Hepatic stellate cell (primary cell): Measurements from ENCODE around the gene PTGR1.
A peak's percentile ranks its signal among the peaks of the same experiment; 100 is the strongest.
"Not testable (repeated sequence)": the region's sequence is repeated elsewhere in the genome, so short reads cannot be mapped to it uniquely, and the experiment has no call there.

Experiments used
- DNase-seq: peaks from one replicate; pipeline ENCODE4 v3.0.0; 2011; ENCODE audit warnings: low spot score

Gene PTGR1

DNA sequence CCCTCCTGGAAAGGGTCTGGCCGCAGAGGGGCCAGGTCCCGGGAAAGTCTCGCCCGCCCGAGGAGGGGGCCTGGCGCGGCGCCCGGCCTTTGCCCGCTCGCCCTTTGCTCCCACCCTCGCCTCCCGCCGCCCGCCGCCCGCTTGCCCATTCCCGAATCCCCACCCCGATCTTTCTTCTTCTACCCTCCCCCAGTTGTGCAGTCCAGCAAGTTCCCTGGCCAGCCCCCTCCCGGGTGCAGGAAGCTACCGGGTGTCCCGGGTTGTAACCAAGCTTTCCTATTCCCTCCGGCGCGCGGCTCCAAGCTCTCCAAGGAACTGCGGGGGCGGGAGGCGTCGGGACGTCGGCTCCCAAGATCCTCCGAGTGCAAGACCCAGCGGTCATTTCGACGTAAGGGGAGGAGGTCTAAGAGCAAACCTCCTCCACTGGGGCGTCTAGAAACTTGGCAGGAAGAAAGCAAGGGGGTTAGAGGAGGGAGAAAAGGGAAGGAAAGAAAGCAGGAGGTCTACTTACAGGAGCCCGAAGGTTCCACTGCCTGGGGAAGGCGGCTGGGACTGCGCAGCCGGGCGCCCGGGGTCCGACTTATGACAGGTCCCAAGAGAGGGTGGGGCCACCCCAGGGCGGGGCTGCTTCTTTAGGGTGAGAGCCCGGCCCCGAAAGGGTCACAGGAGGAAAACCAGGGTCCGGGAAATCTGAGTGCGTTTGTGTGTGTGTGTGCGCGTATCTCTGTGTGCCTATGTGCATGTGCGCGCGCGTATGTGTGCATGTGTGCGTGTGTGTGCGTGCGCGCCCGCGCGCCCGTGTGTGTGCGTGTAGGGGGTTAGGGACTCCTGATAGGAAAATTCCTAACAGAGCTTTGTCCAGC lies at the start of gene PTGR1:
PTGR1 (minus strand) TSS at position 556 of the 863 bp plus-strand sequence. CDS start 2,225 bp downstream, outside the sequence.
- DNase-seq = peak; percentile 84

DNA sequence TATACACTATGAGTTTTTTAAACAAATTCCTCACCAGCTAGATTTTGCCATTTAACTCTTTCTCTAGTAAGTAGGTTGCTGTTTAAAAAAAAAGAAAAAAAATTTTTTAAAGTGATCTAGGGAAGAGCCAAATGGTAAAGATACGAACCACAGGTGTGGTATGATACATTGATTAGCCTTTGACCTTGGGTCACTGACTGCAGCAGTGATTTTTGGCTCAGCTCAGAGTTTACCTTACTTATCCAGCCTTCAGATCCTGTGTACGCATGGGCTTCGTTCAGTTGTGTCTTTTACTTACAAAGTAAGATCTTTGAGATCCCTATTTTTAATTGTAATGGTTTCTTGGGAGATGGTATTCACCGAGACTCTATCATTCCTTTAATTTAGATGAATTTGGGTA lies 49.6 kb upstream of the PTGR1 start:
- no peak for DNase-seq

DNA sequence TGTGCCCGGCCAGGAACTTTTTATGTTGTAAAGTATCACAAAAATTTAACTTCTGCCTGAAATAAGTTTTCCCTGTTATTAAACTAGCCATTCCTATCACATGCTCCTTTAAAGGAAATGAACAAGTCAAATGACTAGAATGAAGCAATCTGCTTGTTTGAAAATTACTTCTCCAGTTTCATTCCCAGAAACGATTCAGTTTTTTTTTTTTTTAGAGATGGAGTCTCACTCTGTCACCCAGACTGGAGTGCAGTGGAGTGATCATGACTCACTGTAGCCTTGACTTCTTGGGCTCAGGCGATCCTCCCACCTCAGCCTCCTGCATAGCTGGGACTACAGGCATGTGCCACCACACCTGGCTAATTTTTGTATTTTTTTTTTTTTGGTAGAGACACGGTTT lies 48.6 kb upstream of the PTGR1 start:
- DNase-seq = no peak

DNA sequence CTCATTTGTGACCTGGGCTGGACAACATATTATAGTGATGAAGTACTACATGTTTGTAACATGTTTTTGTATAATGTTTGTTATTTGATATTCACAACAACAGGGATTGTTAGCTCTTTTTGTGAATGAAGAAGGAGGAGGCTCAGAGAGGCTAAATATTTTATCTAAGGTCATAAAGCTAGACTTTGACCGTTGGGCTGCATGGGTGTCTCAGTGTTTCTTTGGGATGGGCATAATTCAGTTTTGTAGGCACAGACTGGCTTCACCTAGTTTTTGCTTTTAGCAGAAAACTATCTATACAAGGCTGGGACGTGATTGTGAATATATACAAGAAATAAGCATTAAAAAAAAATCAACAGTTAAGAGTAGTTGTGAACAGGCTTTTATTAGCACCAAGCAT lies 47.0 kb upstream of the PTGR1 start:
- DNase-seq = no peak

DNA sequence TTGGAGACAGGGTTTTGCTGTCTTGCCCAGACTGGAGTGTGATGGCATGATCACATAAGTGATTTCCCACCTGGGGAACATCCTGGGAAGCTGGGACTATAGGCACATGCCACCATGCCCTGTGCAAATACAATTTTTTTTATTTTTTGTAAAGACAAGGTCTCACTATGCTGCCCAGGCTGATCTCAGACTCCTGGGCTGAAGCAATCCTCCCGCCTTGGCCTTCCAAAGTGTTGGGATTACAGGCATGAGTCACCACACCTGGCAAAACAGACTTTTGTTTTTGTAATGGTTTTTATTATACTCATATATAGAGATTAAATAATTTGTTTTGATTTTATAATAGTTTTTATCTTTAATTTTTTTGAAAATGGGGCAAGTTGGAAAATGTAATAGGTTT lies 46.4 kb upstream of the PTGR1 start:
- no peak for DNase-seq

DNA sequence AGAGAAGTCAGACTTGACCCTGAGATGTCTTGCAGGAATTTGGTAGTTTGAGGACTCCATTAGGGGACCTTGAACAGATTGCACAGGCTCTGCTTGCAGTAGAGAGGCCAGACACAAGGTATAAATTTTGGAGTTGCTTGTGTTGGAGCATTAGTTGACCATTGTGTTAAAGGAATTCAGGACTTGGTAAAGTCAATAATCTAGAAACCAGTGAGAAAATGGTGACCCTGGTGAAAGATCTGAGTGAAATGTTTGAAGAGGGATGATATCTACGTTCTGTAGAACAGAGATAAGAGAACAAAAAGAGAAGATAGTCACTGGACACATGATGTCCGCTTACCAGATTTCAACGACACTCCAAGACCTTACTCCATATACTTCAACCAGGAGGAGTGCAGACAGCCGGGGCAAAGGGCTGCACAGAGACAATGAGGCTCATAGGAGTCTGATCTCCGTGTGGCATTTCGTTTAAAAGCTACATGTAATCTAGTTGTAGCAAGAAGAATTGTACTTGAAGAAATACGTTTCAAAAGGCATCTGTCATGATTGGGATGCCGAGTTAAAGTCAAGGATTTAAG lies 44.8 kb upstream of the PTGR1 start:
- no peak for DNase-seq

DNA sequence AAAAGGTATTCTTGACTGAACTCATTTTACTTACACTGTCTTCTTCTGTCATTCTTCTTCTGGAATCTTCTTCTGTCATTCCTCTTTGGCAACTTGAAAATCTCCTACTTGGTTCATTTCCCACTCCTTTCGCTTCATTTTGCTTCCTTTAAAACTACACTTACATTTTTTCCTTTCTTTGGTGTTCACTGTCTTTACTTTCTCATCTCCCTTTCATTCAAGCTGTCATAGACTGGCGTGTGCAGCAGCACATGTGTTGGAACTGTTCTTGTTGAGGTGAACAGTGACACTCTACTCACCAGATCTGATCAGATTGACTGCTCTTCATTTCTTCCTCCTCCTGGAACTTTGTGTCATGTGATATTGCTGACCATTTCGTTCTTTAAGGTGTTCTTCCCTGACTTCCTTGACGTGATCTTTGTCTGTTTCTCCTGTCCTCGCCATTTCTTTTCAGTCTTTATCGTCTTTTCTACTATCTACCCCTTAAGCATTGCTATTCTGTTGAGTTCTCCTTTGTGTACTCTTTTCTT lies 38.0 kb upstream of the PTGR1 start:
- DNase-seq = no peak

DNA sequence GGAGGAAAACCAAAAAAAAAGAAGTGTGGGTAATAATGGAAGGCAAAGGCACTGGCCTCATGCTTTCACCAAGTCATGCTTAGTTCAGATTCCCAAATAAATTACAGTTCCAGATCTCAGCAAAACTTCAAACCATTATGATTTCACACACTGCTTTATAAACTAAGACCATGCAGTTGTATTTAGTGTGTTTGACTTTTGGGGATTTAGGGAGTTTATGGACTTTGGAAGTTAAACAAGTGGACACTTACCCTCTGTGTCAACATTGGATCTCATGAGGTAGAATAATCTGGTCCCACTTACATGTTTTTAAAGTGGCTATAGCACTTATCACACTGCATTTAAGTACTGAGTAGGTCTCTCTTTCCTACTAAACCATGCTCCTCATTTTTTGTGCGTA lies 35.4 kb upstream of the PTGR1 start:
- no peak for DNase-seq

DNA sequence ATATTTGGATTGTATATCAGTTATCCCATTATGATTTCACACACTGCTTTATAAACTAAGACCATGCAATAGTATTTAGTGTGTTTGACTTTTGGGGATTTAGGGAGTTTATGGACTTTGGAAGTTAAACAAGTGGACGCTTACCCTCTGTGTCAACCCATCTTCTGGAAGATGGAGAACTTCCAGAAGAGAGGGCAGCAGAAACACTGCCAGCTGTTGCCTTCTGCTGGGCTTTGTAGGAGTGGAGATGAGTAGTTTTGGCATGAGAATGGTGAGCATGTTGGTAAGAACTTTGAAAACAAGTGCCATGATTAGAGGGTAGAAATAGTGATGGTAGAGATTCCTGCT lies 33.9 kb upstream of the PTGR1 start:
- DNase-seq = no peak

DNA sequence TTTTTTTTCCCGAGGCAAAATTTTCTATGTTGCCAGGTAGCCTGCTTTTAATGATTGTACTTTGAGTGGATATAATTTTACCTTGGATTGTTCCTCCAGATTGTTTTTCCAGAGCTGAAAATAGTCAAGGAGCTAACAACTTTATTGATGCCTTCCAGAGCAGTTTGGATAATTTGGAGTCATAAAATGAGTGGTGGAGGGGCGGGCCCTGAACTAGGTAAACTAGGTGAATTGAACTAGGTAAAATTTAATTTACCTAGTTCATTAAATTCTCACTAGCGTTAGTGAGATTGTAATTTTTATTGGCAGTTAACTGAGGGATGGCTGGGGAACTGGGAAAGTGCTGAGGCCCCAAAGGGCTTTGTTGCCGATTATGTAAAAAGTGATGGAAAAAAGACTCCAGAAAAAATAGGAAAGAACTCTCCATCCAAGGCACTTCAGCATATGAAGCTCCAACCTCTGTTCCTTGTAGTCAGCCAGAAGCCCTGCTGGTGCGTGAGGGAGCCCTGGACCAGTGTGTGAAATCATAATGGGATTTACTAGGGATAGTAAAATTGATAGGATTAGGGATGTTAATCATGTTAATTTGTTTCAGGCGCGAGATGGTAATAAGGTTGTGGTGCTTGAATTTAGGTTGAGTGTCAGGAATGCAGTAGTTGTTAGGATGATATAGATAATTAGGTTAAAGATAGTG lies 33.4 kb upstream of the PTGR1 start:
- DNase-seq = no peak

DNA sequence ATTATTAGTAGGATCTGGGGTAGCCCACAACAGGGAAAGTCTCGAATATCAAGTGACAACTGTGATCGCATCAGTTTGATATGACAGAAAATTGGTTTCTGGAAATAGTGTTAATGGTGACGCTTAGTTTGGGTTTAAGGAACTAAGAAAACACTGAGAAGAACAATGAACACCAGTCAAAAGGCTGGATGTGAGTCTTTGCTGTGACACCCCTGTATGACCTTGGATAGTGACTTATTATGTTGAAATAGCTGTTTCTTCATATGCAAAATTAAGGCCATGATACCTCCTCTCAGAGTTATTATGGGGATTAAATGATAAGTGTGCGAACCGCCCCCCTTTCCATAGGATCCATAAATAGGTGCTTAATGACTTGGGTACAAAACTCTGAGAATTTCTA lies 32.6 kb upstream of the PTGR1 start:
- no peak for DNase-seq

DNA sequence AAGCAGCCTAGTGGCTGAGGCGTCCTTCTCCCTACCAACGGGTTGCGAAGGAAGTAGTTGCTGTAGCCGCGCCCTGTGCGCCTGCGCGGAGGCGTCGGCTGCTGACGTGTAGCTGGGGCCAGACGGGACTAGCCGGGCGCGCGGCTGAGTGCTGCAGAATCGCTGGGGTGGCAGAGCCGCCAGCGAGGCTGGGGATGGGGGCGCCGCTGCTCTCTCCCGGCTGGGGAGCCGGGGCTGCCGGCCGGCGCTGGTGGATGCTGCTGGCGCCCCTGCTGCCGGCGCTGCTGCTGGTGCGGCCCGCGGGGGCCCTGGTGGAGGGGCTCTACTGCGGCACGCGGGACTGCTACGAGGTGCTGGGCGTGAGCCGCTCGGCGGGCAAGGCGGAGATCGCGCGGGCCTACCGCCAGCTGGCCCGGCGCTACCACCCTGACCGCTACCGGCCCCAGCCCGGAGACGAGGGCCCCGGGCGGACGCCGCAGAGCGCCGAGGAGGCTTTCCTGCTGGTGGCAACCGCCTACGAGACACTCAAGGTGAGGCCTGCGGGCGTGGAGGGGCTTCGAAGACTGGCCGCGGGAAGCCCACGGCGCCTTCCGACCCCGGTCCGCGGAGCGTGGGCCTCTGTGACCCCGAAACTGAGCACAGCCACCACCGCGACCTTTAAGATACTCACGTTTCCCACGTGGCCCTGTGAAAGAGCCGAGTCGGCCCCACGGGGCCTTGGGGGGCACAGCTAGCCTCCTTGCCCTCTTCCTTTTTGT lies 31.9 kb upstream of the PTGR1 start, which contains the start of gene DNAJC25:
DNAJC25 (plus strand) TSS at position 121 of the 758 bp plus-strand sequence; CDS start at position 195, 74 bp downstream.
- peak; percentile 99 for DNase-seq

DNA sequence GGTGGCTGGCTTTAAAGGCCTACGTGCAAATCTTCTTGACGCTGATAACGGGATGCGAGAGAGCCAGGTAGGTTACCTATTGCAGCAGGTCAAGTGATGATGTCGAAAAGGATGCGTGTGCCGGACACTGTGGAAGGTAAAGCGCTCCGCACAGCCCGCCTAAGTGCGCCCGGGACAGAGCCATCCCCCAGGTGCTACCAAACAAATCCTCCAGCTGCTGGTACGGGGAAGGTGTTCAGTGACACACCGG lies 31.4 kb upstream of the PTGR1 start:
- DNase-seq = no peak

DNA sequence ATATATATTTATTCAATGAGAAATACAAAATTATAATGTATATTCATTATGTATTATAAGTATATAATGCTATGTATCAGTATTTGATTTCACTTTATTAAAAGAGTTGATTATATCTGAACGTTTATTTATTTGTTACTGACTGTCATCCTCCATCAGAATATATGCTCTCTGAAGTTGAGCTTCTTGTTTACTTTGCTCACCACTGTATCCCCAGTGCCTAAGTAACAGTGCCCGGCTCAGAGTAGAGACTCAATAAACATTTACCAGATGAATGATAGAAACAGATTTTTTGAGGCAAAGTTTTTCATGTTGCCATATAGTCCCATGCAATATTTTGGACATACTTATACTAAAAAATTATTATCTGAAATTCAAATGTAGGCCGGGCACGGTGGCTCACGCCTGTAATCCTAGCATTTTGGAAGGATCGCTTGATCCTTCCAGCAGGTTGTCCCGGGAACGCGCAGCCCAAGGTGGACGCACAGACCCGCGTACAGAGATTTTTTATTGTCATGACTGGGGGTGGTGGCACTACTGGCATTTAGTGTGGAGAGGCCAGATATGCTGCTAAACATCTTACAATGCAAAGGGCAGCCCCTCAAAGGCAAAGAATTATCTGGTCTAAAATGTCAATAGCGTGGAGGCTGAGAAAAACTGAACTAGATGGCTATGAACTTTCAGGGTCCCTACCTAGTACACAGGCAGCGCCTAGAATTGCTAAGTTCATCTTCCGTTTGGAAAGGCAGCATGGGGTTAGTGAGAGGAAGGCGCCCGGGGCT lies 30.9 kb upstream of the PTGR1 start:
- DNase-seq = no peak

DNA sequence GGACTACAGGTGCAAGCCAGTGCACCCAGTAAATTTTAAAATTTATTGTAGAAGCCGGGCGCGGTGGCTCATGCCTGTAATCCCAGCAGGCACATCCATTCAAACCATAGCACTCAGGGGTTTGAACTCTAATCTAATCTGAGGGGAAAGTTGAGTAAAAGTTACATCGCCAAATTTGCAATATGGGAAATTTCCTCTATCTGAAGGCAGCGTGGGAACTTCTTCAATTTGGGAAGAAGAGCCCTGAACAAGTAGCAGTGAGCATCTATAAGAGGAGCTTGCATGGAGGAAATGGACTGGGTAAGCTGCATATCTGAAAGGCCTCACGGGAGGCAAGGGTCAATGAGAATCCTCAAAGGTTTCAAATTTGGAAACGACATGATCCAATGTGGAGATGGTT lies 29.0 kb upstream of the PTGR1 start:
- no peak for DNase-seq

DNA sequence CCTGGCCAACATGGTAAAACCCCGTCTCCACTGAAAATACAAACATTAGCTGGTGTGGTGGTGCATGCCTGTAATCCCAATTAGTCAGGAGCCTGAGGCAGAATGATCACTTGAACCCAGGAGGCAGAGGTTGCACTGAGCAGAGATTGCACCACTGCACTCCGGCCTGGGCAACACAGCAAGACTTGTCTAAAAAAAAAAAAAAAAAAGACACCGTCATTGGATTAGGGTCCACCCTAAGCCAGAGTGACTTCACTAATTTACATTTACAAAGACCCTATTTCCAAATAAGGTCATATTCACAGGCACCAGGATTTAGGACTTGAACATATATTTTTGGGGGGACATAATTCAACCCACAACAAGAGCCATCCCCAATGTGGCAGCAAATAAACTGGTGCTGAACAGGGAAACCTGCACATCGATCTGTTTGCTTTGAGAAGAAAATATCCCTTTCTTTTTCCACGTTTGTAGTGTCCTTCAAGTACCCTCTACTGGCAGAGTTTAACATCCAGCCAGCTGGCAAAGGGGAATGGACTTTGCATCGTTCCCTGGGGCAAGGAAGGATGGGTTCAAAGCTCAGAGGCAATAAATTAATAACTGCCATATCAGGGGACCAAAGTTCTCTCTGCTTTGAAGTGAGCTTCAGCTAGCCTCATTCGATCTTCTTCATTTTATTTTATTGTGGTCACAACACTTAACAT lies 28.0 kb upstream of the PTGR1 start:
- DNase-seq = no peak

DNA sequence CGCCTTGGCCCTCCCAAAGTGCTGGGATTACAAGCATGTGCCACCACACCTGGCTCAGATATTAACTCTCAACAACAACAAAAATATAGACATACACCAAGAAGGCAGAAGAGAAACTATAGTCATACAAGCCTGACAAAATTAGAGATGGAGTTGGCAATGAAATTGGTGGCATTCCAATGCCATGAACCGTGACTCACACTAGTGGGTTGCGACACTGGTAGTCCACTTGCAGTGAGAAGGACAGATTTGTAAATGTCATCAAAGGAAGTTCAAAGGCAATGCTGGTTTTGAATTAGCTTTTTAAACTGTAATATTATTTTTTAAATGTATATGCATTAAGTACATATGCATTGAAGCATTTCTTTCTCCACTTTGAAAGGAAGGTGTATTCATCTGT lies 23.2 kb upstream of the PTGR1 start:
- DNase-seq = peak; percentile 73

DNA sequence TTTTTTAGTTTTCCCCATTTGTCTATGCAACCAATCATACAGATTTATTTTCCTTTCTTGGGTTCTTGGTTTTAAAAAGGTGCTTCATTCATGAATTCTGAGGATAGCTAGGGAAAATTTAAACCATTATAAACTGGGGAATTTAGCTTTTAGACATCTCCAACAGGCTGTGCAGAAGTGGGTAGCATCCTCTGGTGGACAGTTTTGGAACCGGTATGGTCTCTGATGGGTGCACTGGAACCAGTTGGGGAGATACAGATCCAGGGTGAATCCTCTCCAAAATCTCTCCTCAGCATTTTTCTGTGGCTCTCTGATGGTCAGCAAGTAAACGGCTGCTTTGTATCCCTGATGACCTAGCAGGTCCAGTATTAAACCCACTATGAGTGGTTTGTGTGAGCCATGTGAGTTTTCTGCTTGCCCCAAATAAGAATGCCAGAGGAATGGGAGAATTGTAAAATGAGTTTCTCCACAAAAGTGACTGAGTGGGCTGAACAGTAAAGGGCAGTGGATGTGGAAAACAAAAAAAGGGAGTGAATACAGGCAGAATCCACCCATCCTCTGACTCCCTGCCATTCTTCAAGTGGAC lies 22.5 kb upstream of the PTGR1 start:
- DNase-seq = peak; percentile 49

DNA sequence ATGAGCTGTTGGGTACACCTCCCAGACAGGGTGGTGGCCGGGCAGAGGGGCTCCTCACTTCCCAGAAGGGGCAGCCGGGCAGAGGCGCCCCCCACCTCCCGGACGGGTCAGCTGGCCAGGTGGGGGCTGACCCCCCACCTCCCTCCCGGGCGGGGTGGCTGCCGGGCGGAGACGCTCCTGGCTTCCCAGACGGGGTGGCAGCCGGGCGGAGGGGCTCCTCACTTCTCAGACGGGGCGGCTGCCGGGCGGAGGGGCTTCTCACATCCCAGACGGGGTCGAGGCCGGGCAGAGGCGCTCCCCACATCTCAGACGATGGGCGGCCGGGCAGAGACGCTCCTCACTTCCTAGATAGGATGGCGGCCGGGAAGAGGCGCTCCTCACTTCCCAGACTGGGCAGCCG lies 17.9 kb upstream of the PTGR1 start:
- DNase-seq = not testable (repeated sequence)

DNA sequence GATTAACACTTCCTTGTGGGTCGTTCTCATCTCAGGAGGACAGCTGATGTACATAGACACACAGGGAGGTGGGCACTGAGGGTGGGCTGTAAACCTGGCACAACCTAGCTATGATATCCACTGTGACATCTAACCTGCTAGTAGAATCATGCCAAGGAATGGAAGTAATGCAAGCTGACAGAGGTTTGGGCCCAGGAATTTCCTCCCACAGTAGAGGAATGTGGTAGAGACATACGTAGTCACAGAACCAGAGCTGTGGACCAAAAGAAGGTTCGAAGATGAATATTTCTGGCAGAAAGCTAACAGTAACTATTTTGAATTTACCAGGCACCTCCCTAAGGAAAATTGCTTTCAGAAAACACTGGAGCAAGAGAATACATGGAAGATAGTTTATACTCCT lies 16.5 kb upstream of the PTGR1 start:
- DNase-seq = peak; percentile 29
